ENCODE data around the gene ARAP2. TPM values are rescaled to one million over a fixed set of nuclear protein-coding genes. Genes with fewer than 3 reads are reported as not detected.

Gene ARAP2
- total and polyA plus RNA-seq, 2 experiments from 2014 or later = 0.92 to 4.8 TPM

GRCh38 chr4:36282503-36283030 is 38.3 kb upstream of the ARAP2 start (continued):
- TF ChIP-seq ZNF462 (CRISPR knock-in tag; IDR thresholded peaks at IDR 0.05) (no peak), JUNB (IDR thresholded peaks at IDR 0.05; ENCODE audit: unreplicated experiment) (no peak), ZNF114 (CRISPR knock-in tag; IDR thresholded peaks at IDR 0.05) (no peak)

- no peaks in the 10 kb centered on the region for H3K9me2 ChIP-seq (ENCODE audit: insufficient read depth)
- Mint-ChIP-seq H3K4me1 (peaks cover 5% of the 10 kb centered on the region; the same call in 2 of the 3 replicates), H3K36me3 (ENCODE audit: low read depth) (no peaks in the 10 kb centered on the region), H3K27ac (no peak within 1 kb of the TSS), H3K4me3 (no peak within 1 kb of the TSS), H3K9me3 (no peaks in the 10 kb centered on the region), H3K27me3 (ENCODE audit: insufficient read depth, low read depth, poor library complexity) (no peaks in the 10 kb centered on the region)
- no peaks in the 10 kb centered on the region for H3K4me1 ChIP-seq (ENCODE audit: insufficient read depth)
- H3K27me3 ChIP-seq (ENCODE audit: insufficient read depth) = no peaks in the 10 kb centered on the region
- H3K79me2 ChIP-seq (replicated peaks; ENCODE audit: insufficient read depth) = no peaks in the 10 kb centered on the region
- DNase-seq (ENCODE audit: low spot score) (no peak), ATAC-seq (no peak)
- no peaks in the 10 kb centered on the region for H4K20me1 ChIP-seq (replicated peaks; ENCODE audit: insufficient read depth)
- no peak within 1 kb of the TSS for H3K27ac ChIP-seq (ENCODE audit: low read depth)
- no peak within 1 kb of the TSS for H3K4me2 ChIP-seq
- H3F3A ChIP-seq (replicated peaks; ENCODE audit: low read depth) = no peaks in the 10 kb centered on the region
- H2AFZ ChIP-seq = peak within 1 kb of the TSS; percentile 80; the same call in 1 of the 2 replicates
- no peaks in the 10 kb centered on the region for H3K36me3 ChIP-seq (ENCODE audit: insufficient read depth)
- no peak within 1 kb of the TSS for H3K4me3 ChIP-seq
- no peak for TF ChIP-seq STAT1 (IDR thresholded peaks at IDR 0.05; ENCODE audit: unreplicated experiment)
- no peak for TF ChIP-seq CTCF (conservative IDR thresholded peaks at IDR 0.05; ENCODE audit: low read depth in 2 of 2)
- no peak for TF ChIP-seq ETS1 (IDR thresholded peaks at IDR 0.05)
- no peak for TF ChIP-seq ZNF114 (CRISPR knock-in tag; IDR thresholded peaks at IDR 0.05)
Observed at GRCh38 chr4:36281384-36282106, 37.2 kb upstream of the ARAP2 start, which contains the start of gene DTHD1. DTHD1 (plus strand) TSS chr4:36281616; CDS start chr4:36281759, 143 bp downstream.

Data from GM23338 (cell line).